GM18867 (cell line): ENCODE data around the gene WDR45B.

Experiments
- ATAC-seq: cut with Tn5 transposase; IDR thresholded peaks from one replicate; pipeline ENCODE4 v1.9.1; 2021; ENCODE audit warnings: mild to moderate bottlenecking, moderate library complexity; ENCODE audit not compliant: unreplicated experiment

WDR45B gene

GRCh38 chr17:82633343-82633742 is 14.9 kb downstream of the WDR45B start:
- no peak for ATAC-seq

- no peak for ATAC-seq
These were observed 15.8 kb downstream of the WDR45B start for GRCh38 chr17:82632451-82632850.

- ATAC-seq, result no peak
These were observed 16.7 kb downstream of the WDR45B start for GRCh38 chr17:82631544-82631943.

- no peak for ATAC-seq
These were observed 18.0 kb downstream of the WDR45B start for GRCh38 chr17:82630212-82630611.

GRCh38 chr17:82629748-82630147 is 18.5 kb downstream of the WDR45B start:
- ATAC-seq, result no peak

- no peak for ATAC-seq
These were observed 20.8 kb downstream of the WDR45B start for GRCh38 chr17:82627405-82627804.

GRCh38 chr17:82623707-82624106 is 24.5 kb downstream of the WDR45B start:
- ATAC-seq, result no peak

GRCh38 chr17:82619641-82620040 is 28.6 kb downstream of the WDR45B start:
- ATAC-seq, result no peak

GRCh38 chr17:82619211-82619610 is 29.0 kb downstream of the WDR45B start:
- no peak for ATAC-seq

GRCh38 chr17:82616021-82616711 is 32.1 kb downstream of the WDR45B start:
- no peak for ATAC-seq

- no peak for ATAC-seq
These were observed 32.9 kb downstream of the WDR45B start for GRCh38 chr17:82615084-82616020.

GRCh38 chr17:82614095-82614631 is 34.1 kb downstream of the WDR45B start:
- no peak for ATAC-seq

- ATAC-seq, result no peak
These were observed 34.8 kb downstream of the WDR45B start for GRCh38 chr17:82613283-82614094.

- ATAC-seq, result no peak
These were observed 36.8 kb downstream of the WDR45B start for GRCh38 chr17:82611140-82612058.

GRCh38 chr17:82609655-82610054 is 38.6 kb downstream of the WDR45B start:
- no peak for ATAC-seq

GRCh38 chr17:82608816-82609215 is 39.4 kb downstream of the WDR45B start:
- ATAC-seq, result no peak

GRCh38 chr17:82605939-82606600 is 42.2 kb downstream of the WDR45B start:
- ATAC-seq, result no peak

- no peak for ATAC-seq
These were observed 43.7 kb downstream of the WDR45B start for GRCh38 chr17:82604532-82604931.

- ATAC-seq, result no peak
These were observed 44.2 kb downstream of the WDR45B start for GRCh38 chr17:82603981-82604448.
